GM23248 (cell line): ENCODE results near the gene WBP1L. TPM values are rescaled to one million over a fixed set of nuclear protein-coding genes. Genes with fewer than 3 reads are reported as not detected.

ENCODE experiments used
- DNase-seq: peaks from one replicate; pipeline ENCODE4 v3.0.0-alpha.2; 2015
- H2AFZ ChIP-seq: fragments of 200-600 bp; sonication (generic); 2 replicates; pipeline ENCODE4 v1.6.1; 2016; ENCODE audit warnings: antibody characterized with exemption
- H3F3A ChIP-seq: fragments of 200-600 bp; sonication (generic); 2 replicates; pipeline ENCODE4 v1.6.1; 2016; ENCODE audit warnings: mild to moderate bottlenecking, antibody characterized with exemption, mixed run types; ENCODE audit not compliant: insufficient read depth
- H3K27ac ChIP-seq: fragments of 200-600 bp; sonication (generic); 2 replicates; pipeline ENCODE4 v1.5.1; 2016; ENCODE audit warnings: mild to moderate bottlenecking
- H3K27me3 ChIP-seq: fragments of 200-600 bp; sonication (generic); replicated peaks from 2 replicates; pipeline ENCODE4 v1.6.1; 2016; ENCODE audit warnings: mild to moderate bottlenecking; ENCODE audit not compliant: insufficient read depth
- H3K36me3 ChIP-seq: fragments of 200-600 bp; sonication (generic); 2 replicates; pipeline ENCODE4 v1.6.1; 2016; ENCODE audit warnings: low read depth, mild to moderate bottlenecking
- H3K4me1 ChIP-seq: fragments of 200-600 bp; sonication (generic); 2 replicates; pipeline ENCODE4 v1.6.1; 2016; ENCODE audit warnings: mild to moderate bottlenecking; ENCODE audit not compliant: insufficient read depth
- H3K4me2 ChIP-seq: fragments of 200-600 bp; sonication (generic); one replicate; pipeline ENCODE4 v1.6.1; 2016; ENCODE audit warnings: mild to moderate bottlenecking; ENCODE audit not compliant: unreplicated experiment
- H3K4me3 ChIP-seq: fragments of 200-600 bp; sonication (generic); 2 replicates; pipeline ENCODE4 v1.5.1; 2016; ENCODE audit warnings: mild to moderate bottlenecking
- H3K79me2 ChIP-seq: fragments of 200-600 bp; sonication (generic); 2 replicates; pipeline ENCODE4 v1.6.1; 2016; ENCODE audit warnings: mild to moderate bottlenecking; ENCODE audit not compliant: insufficient read depth
- H3K9ac ChIP-seq: fragments of 200-600 bp; sonication (generic); 2 replicates; pipeline ENCODE4 v1.6.1; 2016; ENCODE audit warnings: mild to moderate bottlenecking
- H3K9me2 ChIP-seq: fragments of 200-600 bp; sonication (generic); 2 replicates; pipeline ENCODE4 v1.6.1; 2016; ENCODE audit warnings: mixed run types, mild to moderate bottlenecking, moderate library complexity; ENCODE audit not compliant: insufficient read depth
- H3K9me3 ChIP-seq: fragments of 200-600 bp; sonication (generic); one replicate; pipeline ENCODE4 v1.6.1; 2017; ENCODE audit warnings: low read depth
- H4K20me1 ChIP-seq: fragments of 200-600 bp; sonication (generic); 2 replicates; pipeline ENCODE4 v1.6.0; 2016; ENCODE audit not compliant: insufficient read depth
- EZH2 ChIP-seq: fragments of 200-600 bp; sonication (generic); IDR thresholded peaks from 2 replicates; pipeline ENCODE4 v1.6.1; 2018; ENCODE audit warnings: antibody characterized with exemption, mild to moderate bottlenecking; ENCODE audit not compliant: insufficient read depth, poor library complexity, severe bottlenecking
- EZH2phosphoT487 ChIP-seq: fragments of 200-600 bp; sonication (generic); IDR thresholded peaks from 2 replicates; pipeline ENCODE4 v1.6.1; 2018; ENCODE audit warnings: antibody characterized with exemption, moderate library complexity, mild to moderate bottlenecking, low read depth; ENCODE audit not compliant: insufficient read depth
- WGBS, 2 experiments: methylation state at CpG; one replicate each; pipeline ENCODE4 v1.1.6; 2015 to 2017; ENCODE audit warnings: low lambda C conversion rate in 2 of 2, low coverage in 1 of 2; ENCODE audit errors: missing lambda C conversion rate in 2 of 2; 5-methylcytosine and 5-hydroxymethylcytosine counted together
- in situ Hi-C: fragments of 300-500 bp; cut with MboI; formaldehyde crosslinking; loops from 2 replicates; pipeline ENCODE4 v1.15.0; 2020
- polyA plus RNA-seq: library from polyadenylated mRNA; unstranded; fragments of >200 nt; fragmentation: Nextera tagmentation; extraction: Ambion mirVana; gene quantifications from 2 replicates; pipeline ENCODE4 v1.2.1, GENCODE V29; 2016
- total RNA-seq: library from RNA; depleted of rRNA; stranded (reverse); fragments of >200 nt; shearing (Covaris generic); gene quantifications from 2 replicates; pipeline ENCODE4 v1.2.3, GENCODE V29; 2014

The WBP1L gene
- total and polyA plus RNA-seq, 2 experiments from 2014 or later = 21.1 to 57.4 TPM

DNA sequence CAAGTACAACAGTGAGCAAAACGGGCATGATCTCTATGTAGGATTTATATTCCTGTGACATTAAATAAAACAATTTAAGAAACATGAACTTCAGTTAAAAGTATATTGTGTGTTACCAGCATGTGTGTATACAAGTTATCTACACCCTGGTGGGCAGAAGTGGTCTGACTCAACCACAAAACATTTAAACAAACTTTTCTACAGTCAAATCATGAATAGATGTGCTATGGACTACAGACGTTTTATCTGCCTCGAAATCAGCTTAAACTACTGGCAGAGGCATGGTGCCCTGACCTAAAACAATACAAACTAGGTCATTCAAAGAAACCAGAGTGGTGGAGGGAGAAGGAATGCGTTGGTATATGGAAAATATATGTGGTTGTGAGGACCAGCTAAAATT, 33.1 kb upstream of the WBP1L start:
- Histone ChIP-seq H4K20me1 (peaks cover 3% of the 10 kb centered on the region; the same call in 1 of the 2 replicates), H3K27ac (peak overlapping the region; percentile 30), H3K27me3 (no peaks in the 10 kb centered on the region), H3K9me3 (no peaks in the 10 kb centered on the region), H3K4me3 (0 out of 2 replicates have a peak overlapping the region, but pooled peaks have one; percentile 46), H2AFZ (no peak overlapping the region), H3K4me2 (peak overlapping the region; percentile 42), H3K36me3 (no peaks in the 10 kb centered on the region), H3K4me1 (peaks cover 37% of the 10 kb centered on the region), H3K9ac (0 out of 2 replicates have a peak overlapping the region, but pooled peaks have one; percentile 5), H3F3A (peaks cover 24% of the 10 kb centered on the region), H3K9me2 (no peaks in the 10 kb centered on the region), H3K79me2 (peaks cover 70% of the 10 kb centered on the region)
- in situ Hi-C loops = no loop called here
- DNase-seq = peak; percentile 79
- 17 to 27% methylated on average over 4 of the region's 4 CpGs for WGBS, 2 experiments
- TF ChIP-seq EZH2 (no peak), EZH2phosphoT487 (no peak)

DNA sequence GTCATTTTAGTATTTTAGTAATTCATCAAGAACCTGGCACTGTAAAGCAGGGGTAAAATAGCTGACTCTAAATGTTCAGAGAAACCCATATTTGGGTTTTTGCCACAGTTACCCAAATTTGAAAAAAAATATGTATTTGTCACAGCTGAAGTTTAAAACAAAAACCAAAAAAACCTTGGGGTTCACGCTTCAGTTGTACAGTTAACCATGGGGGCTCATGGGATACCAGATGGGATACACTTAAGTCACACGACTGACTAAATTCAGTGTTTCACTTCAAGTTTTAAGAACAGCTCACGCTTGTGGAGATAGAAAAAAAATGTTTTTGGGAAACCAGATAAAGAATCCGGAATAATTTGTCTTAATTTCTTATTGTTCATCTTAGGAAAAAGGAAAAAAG, 31.7 kb upstream of the WBP1L start:
- Histone ChIP-seq H3K27ac (no peak overlapping the region), H3K9ac (no peak overlapping the region), H2AFZ (no peak overlapping the region), H3K4me1 (peaks cover 35% of the 10 kb centered on the region), H3K9me3 (no peaks in the 10 kb centered on the region), H4K20me1 (peaks cover 3% of the 10 kb centered on the region; the same call in 1 of the 2 replicates), H3K79me2 (peaks cover 56% of the 10 kb centered on the region), H3K27me3 (no peaks in the 10 kb centered on the region), H3K4me2 (peak overlapping the region; percentile 99), H3F3A (peaks cover 24% of the 10 kb centered on the region), H3K4me3 (no peak overlapping the region), H3K36me3 (no peaks in the 10 kb centered on the region), H3K9me2 (no peaks in the 10 kb centered on the region)
- TF ChIP-seq EZH2phosphoT487 (no peak), EZH2 (no peak)
- in situ Hi-C loops = no loop called here
- WGBS, 2 experiments = 75 to 78% methylated on average over 4 of the region's 4 CpGs
- no peak for DNase-seq

DNA sequence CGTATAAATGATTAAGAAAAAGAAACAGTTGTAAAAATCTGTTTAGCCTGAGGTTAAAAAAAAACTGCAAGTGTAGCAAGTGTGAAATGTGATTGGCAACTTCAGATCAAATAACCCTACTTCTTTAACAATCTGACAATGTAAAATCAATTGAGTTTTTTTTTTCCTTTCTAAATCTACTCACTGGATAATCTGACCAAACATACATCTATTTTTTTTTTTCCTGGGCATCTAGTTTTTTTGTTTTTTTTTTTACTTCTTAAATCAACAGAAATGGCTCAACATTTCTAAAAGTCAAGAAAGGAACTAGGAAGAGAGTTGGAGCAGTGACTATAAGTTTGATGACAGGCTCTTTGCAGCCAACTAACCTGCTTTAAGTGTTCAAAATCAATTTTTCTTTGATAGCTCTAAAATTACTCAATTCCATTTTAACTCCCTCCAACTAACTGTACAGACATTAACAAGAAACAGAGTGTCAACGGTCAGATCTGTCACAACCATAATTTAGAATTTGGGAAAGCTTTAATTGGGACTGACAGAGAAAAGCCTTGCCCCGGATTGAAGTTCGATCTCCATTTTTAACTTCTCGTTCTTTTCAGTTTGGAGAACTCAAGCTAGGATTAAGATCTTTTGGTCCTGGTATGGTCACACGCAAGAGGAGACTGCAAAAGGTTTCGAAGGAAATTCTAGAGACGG, 30.8 kb upstream of the WBP1L start:
- Histone ChIP-seq H3K79me2 (peaks cover 47% of the 10 kb centered on the region), H3F3A (peaks cover 24% of the 10 kb centered on the region), H3K36me3 (no peaks in the 10 kb centered on the region), H3K4me3 (peak overlapping the region; percentile 85), H3K27me3 (no peaks in the 10 kb centered on the region), H2AFZ (peak overlapping the region; percentile 89), H3K9me2 (no peaks in the 10 kb centered on the region), H3K9ac (peak overlapping the region; percentile 94), H3K27ac (peak overlapping the region; percentile 88), H3K4me1 (peaks cover 29% of the 10 kb centered on the region), H4K20me1 (peaks cover 3% of the 10 kb centered on the region; the same call in 1 of the 2 replicates), H3K9me3 (no peaks in the 10 kb centered on the region), H3K4me2 (peak overlapping the region; percentile 99)
- WGBS, 2 experiments = 4 to 6% methylated on average over 8 of the region's 8 CpGs
- in situ Hi-C loops = no loop called here
- peak; percentile 34 for DNase-seq
- TF ChIP-seq EZH2phosphoT487 (no peak), EZH2 (no peak)

DNA sequence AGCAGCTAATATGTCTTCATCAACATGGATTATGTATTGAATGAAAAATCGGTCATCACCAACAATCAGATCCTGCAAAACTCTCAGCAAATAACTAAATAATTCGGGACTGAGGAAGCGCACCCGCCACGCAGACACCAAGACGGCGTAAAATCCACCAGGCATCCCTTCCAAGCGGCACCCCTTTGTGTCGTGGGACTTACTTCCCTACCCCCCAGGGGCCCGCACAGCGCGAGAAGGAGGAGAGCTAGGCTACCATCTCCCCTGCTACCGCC, 30.3 kb upstream of the WBP1L start:
- no peak for DNase-seq
- TF ChIP-seq EZH2phosphoT487 (no peak), EZH2 (no peak)
- H2AFZ ChIP-seq = peak overlapping the region; percentile 89
- peak overlapping the region; percentile 94 for H3K9ac ChIP-seq
- peaks cover 42% of the 10 kb centered on the region for H3K79me2 ChIP-seq
- no peaks in the 10 kb centered on the region for H3K36me3 ChIP-seq
- no peaks in the 10 kb centered on the region for H3K27me3 ChIP-seq
- H3K27ac ChIP-seq = peak overlapping the region; percentile 88
- in situ Hi-C loops = no loop called here
- H3K4me3 ChIP-seq = peak overlapping the region; percentile 85
- peaks cover 3% of the 10 kb centered on the region; the same call in 1 of the 2 replicates for H4K20me1 ChIP-seq
- H3K4me2 ChIP-seq = peak overlapping the region; percentile 99
- 1 to 2% methylated on average over 12 to 13 of the region's 13 CpGs for WGBS, 2 experiments
- no peaks in the 10 kb centered on the region for H3K9me2 ChIP-seq
- no peaks in the 10 kb centered on the region for H3K9me3 ChIP-seq
- H3F3A ChIP-seq = peaks cover 24% of the 10 kb centered on the region
- H3K4me1 ChIP-seq = peaks cover 29% of the 10 kb centered on the region
